GM21423 (cell line): ENCODE data around the gene ELMO1.

Experiments
- ATAC-seq: cut with Tn5 transposase; IDR thresholded peaks from one replicate; pipeline ENCODE4 v1.9.1; 2021; ENCODE audit warnings: mild to moderate bottlenecking, moderate library complexity; ENCODE audit not compliant: unreplicated experiment

The ELMO1 gene

GRCh38 chr7:37352251-37352880, 96.3 kb downstream of the ELMO1 start:
- ATAC-seq = no peak

GRCh38 chr7:37351716-37352115, 96.9 kb downstream of the ELMO1 start:
- no peak for ATAC-seq

- ATAC-seq = peak; percentile 30
Measured at GRCh38 chr7:37349979-37350590, 98.6 kb downstream of the ELMO1 start.

- no peak for ATAC-seq
Measured at GRCh38 chr7:37348982-37349381, 99.7 kb downstream of the ELMO1 start.

- ATAC-seq = no peak
Measured at GRCh38 chr7:37346761-37347160, 101.9 kb downstream of the ELMO1 start.

- peak; percentile 29 for ATAC-seq
Measured at GRCh38 chr7:37344886-37345579, 103.6 kb downstream of the ELMO1 start.

GRCh38 chr7:37342688-37343471, 105.8 kb downstream of the ELMO1 start:
- peak; percentile 47 for ATAC-seq

- no peak for ATAC-seq
Measured at GRCh38 chr7:37342176-37342687, 106.4 kb downstream of the ELMO1 start.

GRCh38 chr7:37341033-37341630, 107.5 kb downstream of the ELMO1 start:
- ATAC-seq = peak; percentile 46

- ATAC-seq = no peak
Measured at GRCh38 chr7:37338966-37339365, 109.7 kb downstream of the ELMO1 start.

- ATAC-seq = no peak
Measured at GRCh38 chr7:37337522-37337921, 111.1 kb downstream of the ELMO1 start.

GRCh38 chr7:37336259-37336658, 112.4 kb downstream of the ELMO1 start:
- peak; percentile 88 for ATAC-seq

- ATAC-seq = no peak
Measured at GRCh38 chr7:37333075-37333474, 115.6 kb downstream of the ELMO1 start.

GRCh38 chr7:37332243-37333016, 116.2 kb downstream of the ELMO1 start:
- ATAC-seq = no peak

- ATAC-seq = no peak
Measured at GRCh38 chr7:37330775-37331174, 117.9 kb downstream of the ELMO1 start.

GRCh38 chr7:37329940-37330339, 118.7 kb downstream of the ELMO1 start:
- ATAC-seq = no peak

GRCh38 chr7:37327288-37327687, 121.4 kb downstream of the ELMO1 start:
- no peak for ATAC-seq

GRCh38 chr7:37323966-37324365, 124.7 kb downstream of the ELMO1 start:
- ATAC-seq = no peak

- no peak for ATAC-seq
Measured at GRCh38 chr7:37322831-37323230, 125.8 kb downstream of the ELMO1 start.

GRCh38 chr7:37320848-37321468, 127.7 kb downstream of the ELMO1 start:
- ATAC-seq = no peak
